Neural cell (in vitro differentiated cells): Measurements from ENCODE around the gene SEC24C.

Experiments
- CTCF ChIP-seq: fragments of 450-650 bp; IDR thresholded peaks from 2 replicates; pipeline ENCODE4 v1.5.1; 2014; ENCODE audit warnings: antibody characterized with exemption, mild to moderate bottlenecking, moderate library complexity; ENCODE audit not compliant: poor library complexity, severe bottlenecking
- SMC3 ChIP-seq: fragments of 450-650 bp; conservative IDR thresholded peaks from 2 replicates; pipeline ENCODE4 v1.6.1; 2014; ENCODE audit warnings: antibody characterized with exemption, mild to moderate bottlenecking, moderate library complexity; ENCODE audit not compliant: poor library complexity

DNA sequence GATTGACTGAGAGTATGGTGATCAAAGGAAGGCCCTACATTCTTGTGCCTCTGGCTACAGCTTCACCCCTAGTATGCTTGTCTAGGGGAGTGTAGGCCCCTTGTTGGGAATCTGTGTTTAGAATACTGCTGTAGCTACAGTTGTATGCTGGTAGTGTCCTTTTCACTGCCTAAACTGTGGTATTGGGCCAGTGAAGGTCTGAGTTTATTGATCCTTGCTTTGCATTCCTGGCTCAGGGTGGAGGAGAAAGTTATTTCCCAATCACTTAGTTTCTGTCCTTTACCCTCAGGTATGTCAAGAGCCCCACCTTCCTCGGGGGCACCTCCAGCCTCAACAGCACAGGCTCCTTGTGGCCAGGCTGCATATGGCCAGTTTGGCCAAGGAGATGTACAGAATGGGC, 6.6 kb downstream of the SEC24C start:
- no peak for TF ChIP-seq CTCF
- TF ChIP-seq SMC3, result no peak
